GM21360 (cell line): ENCODE results near the gene ST3GAL2.
A peak's percentile ranks its signal among the peaks of the same experiment; 100 is the strongest.
"Not testable (repeated sequence)": the region's sequence is repeated elsewhere in the genome, so short reads cannot be mapped to it uniquely, and the experiment has no call there.

ENCODE experiments used
- ATAC-seq: cut with Tn5 transposase; IDR thresholded peaks from one replicate; pipeline ENCODE4 v1.9.1; 2021; ENCODE audit warnings: mild to moderate bottlenecking, moderate library complexity; ENCODE audit not compliant: unreplicated experiment

Gene ST3GAL2

GRCh38 chr16:70419384-70420327 is 19.2 kb downstream of the ST3GAL2 start:
- ATAC-seq: no peak

- no peak for ATAC-seq
Observed at GRCh38 chr16:70418993-70419318, 19.9 kb downstream of the ST3GAL2 start.

GRCh38 chr16:70418274-70418992 is 20.5 kb downstream of the ST3GAL2 start:
- ATAC-seq: no peak

- ATAC-seq: no peak
Observed at GRCh38 chr16:70417661-70418060, 21.2 kb downstream of the ST3GAL2 start.

GRCh38 chr16:70416748-70417616 is 21.9 kb downstream of the ST3GAL2 start:
- ATAC-seq: peak; percentile 65

- not testable (repeated sequence) for ATAC-seq
Observed at GRCh38 chr16:70413572-70413971, 25.3 kb downstream of the ST3GAL2 start.

GRCh38 chr16:70412385-70412784 is 26.5 kb downstream of the ST3GAL2 start:
- ATAC-seq: no peak

- no peak for ATAC-seq
Observed at GRCh38 chr16:70410734-70411133, 28.2 kb downstream of the ST3GAL2 start.

GRCh38 chr16:70407811-70408274 is 31.1 kb downstream of the ST3GAL2 start:
- no peak for ATAC-seq

- ATAC-seq: not testable (repeated sequence)
Observed at GRCh38 chr16:70406104-70406503, 32.8 kb downstream of the ST3GAL2 start.

- no peak for ATAC-seq
Observed at GRCh38 chr16:70402916-70403659, 35.8 kb downstream of the ST3GAL2 start.

GRCh38 chr16:70399951-70400350 is 38.9 kb downstream of the ST3GAL2 start:
- ATAC-seq: no peak

GRCh38 chr16:70399381-70399780 is 39.5 kb downstream of the ST3GAL2 start:
- ATAC-seq: no peak

- ATAC-seq: no peak
Observed at GRCh38 chr16:70398177-70398743, 40.6 kb downstream of the ST3GAL2 start.

- ATAC-seq: no peak
Observed at GRCh38 chr16:70396246-70396904, 42.5 kb downstream of the ST3GAL2 start.

- ATAC-seq: no peak
Observed at GRCh38 chr16:70395345-70395901, 43.5 kb downstream of the ST3GAL2 start.

- ATAC-seq: no peak
Observed at GRCh38 chr16:70394853-70395252, 44.0 kb downstream of the ST3GAL2 start.

- no peak for ATAC-seq
Observed at GRCh38 chr16:70393662-70394061, 45.2 kb downstream of the ST3GAL2 start.

- no peak for ATAC-seq
Observed at GRCh38 chr16:70392606-70393005, 46.3 kb downstream of the ST3GAL2 start.
